Fibroblast of pulmonary artery (primary cell): ENCODE data around the gene LASP1.

Experiments used
- DNase-seq: peaks from one replicate; pipeline ENCODE4 v3.0.0-alpha.2; 2010; ENCODE audit warnings: low read depth
- H3K4me3 ChIP-seq: replicated peaks from 2 replicates; pipeline ENCODE4 v1.5.1; 2011; ENCODE audit warnings: low read depth, mild to moderate bottlenecking, control low read depth, low read length, moderate library complexity
- CTCF ChIP-seq: IDR thresholded peaks from 2 replicates; pipeline ENCODE4 v1.5.1; 2011; ENCODE audit warnings: mild to moderate bottlenecking, control low read depth, low read length, inconsistent platforms; ENCODE audit errors: missing control alignments

LASP1 gene

GRCh38 chr17:38914741-38915638, 45.1 kb downstream of the LASP1 start:
- no peak for DNase-seq
- no peak overlapping the region for H3K4me3 ChIP-seq
- no peak for TF ChIP-seq CTCF

- DNase-seq, result no peak
- no peak overlapping the region for H3K4me3 ChIP-seq
- no peak for TF ChIP-seq CTCF
Measured at GRCh38 chr17:38915639-38915995, 45.8 kb downstream of the LASP1 start.

GRCh38 chr17:38916771-38917170, 46.9 kb downstream of the LASP1 start:
- no peak for TF ChIP-seq CTCF
- H3K4me3 ChIP-seq, result no peak overlapping the region
- no peak for DNase-seq

- TF ChIP-seq CTCF, result no peak
- no peak for DNase-seq
- H3K4me3 ChIP-seq, result no peak overlapping the region
Measured at GRCh38 chr17:38917259-38917658, 47.4 kb downstream of the LASP1 start.

GRCh38 chr17:38918129-38918913, 48.5 kb downstream of the LASP1 start:
- no peak for DNase-seq
- TF ChIP-seq CTCF, result no peak
- no peak overlapping the region for H3K4me3 ChIP-seq

- DNase-seq, result no peak
- TF ChIP-seq CTCF, result no peak
- no peak overlapping the region for H3K4me3 ChIP-seq
Measured at GRCh38 chr17:38918916-38919315, 49.1 kb downstream of the LASP1 start.
